ENCODE results near the gene PPFIBP2.
A peak's percentile ranks its signal among the peaks of the same experiment; 100 is the strongest.

The PPFIBP2 gene

GRCh38 chr11:7665473-7666291, 151.9 kb downstream of the PPFIBP2 start:
- TF ChIP-seq CTCF (IDR thresholded peaks at IDR 0.05), result peak; percentile 81
- Histone ChIP-seq H3K4me3 (ENCODE audit: low read depth, low read length) (no peak overlapping the region), H3K79me2 (no peaks in the 10 kb centered on the region), H3K27me3 (ENCODE audit: control insufficient read depth, insufficient read depth, low read length) (no peaks in the 10 kb centered on the region), H3K9me3 (ENCODE audit: control insufficient read depth, low read length) (no peaks in the 10 kb centered on the region), H3K4me2 (ENCODE audit: low read length) (no peak overlapping the region), H3K36me3 (ENCODE audit: control insufficient read depth, insufficient read depth, low read length) (no peaks in the 10 kb centered on the region), H2AFZ (no peak overlapping the region), H3K4me1 (peaks cover 21% of the 10 kb centered on the region), H3K9ac (no peak overlapping the region), H3K27ac (peak overlapping the region; percentile 61)

GRCh38 chr11:7666292-7666866, 152.6 kb downstream of the PPFIBP2 start:
- no peak for TF ChIP-seq CTCF (IDR thresholded peaks at IDR 0.05)
- peak overlapping the region; percentile 61 for H3K27ac ChIP-seq
- no peak overlapping the region for H3K9ac ChIP-seq
- H3K27me3 ChIP-seq (ENCODE audit: control insufficient read depth, insufficient read depth, low read length), result no peaks in the 10 kb centered on the region
- H2AFZ ChIP-seq, result no peak overlapping the region
- no peak overlapping the region for H3K4me3 ChIP-seq (ENCODE audit: low read depth, low read length)
- H3K4me2 ChIP-seq (ENCODE audit: low read length), result no peak overlapping the region
- peaks cover 28% of the 10 kb centered on the region for H3K4me1 ChIP-seq
- H3K79me2 ChIP-seq, result no peaks in the 10 kb centered on the region
- no peaks in the 10 kb centered on the region for H3K36me3 ChIP-seq (ENCODE audit: control insufficient read depth, insufficient read depth, low read length)
- H3K9me3 ChIP-seq (ENCODE audit: control insufficient read depth, low read length), result no peaks in the 10 kb centered on the region

GRCh38 chr11:7667460-7667859, 153.7 kb downstream of the PPFIBP2 start:
- H2AFZ ChIP-seq, result no peak overlapping the region
- peaks cover 38% of the 10 kb centered on the region for H3K4me1 ChIP-seq
- no peak for TF ChIP-seq CTCF (IDR thresholded peaks at IDR 0.05)
- H3K36me3 ChIP-seq (ENCODE audit: control insufficient read depth, insufficient read depth, low read length), result no peaks in the 10 kb centered on the region
- no peak overlapping the region for H3K9ac ChIP-seq
- no peak overlapping the region for H3K4me2 ChIP-seq (ENCODE audit: low read length)
- no peaks in the 10 kb centered on the region for H3K27me3 ChIP-seq (ENCODE audit: control insufficient read depth, insufficient read depth, low read length)
- no peaks in the 10 kb centered on the region for H3K9me3 ChIP-seq (ENCODE audit: control insufficient read depth, low read length)
- H3K79me2 ChIP-seq, result no peaks in the 10 kb centered on the region
- peak overlapping the region; percentile 74 for H3K27ac ChIP-seq
- H3K4me3 ChIP-seq (ENCODE audit: low read depth, low read length), result no peak overlapping the region

DNA sequence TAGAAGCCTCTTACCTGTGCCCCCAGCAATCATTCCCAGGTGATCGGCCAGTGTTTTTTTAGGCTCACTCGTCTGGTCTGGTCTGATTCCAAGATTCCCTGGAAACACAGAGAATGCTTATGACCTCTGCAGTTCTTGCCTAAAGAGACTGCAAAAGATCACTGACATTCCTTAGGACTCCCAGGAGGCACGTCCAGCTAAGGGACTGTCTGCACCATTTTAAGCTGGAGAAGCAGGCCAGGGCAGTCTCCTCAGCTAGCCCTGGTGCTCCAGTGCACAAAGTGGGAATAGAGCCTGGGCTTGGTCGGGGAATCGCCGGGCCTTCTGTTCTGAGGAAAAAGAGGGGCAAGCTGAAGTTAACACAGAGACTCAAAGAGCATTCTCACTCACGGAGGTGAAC, 154.7 kb downstream of the PPFIBP2 start:
- no peaks in the 10 kb centered on the region for H3K9me3 ChIP-seq (ENCODE audit: control insufficient read depth, low read length)
- H3K36me3 ChIP-seq (ENCODE audit: control insufficient read depth, insufficient read depth, low read length), result no peaks in the 10 kb centered on the region
- peaks cover 41% of the 10 kb centered on the region for H3K4me1 ChIP-seq
- no peaks in the 10 kb centered on the region for H3K27me3 ChIP-seq (ENCODE audit: control insufficient read depth, insufficient read depth, low read length)
- no peak for TF ChIP-seq CTCF (IDR thresholded peaks at IDR 0.05)
- H3K27ac ChIP-seq, result peak overlapping the region; percentile 74
- no peak overlapping the region for H2AFZ ChIP-seq
- H3K4me3 ChIP-seq (ENCODE audit: low read depth, low read length), result no peak overlapping the region
- H3K9ac ChIP-seq, result no peak overlapping the region
- no peak overlapping the region for H3K4me2 ChIP-seq (ENCODE audit: low read length)
- H3K79me2 ChIP-seq, result no peaks in the 10 kb centered on the region
